ENCODE data around the gene TRIM66.

Gene TRIM66

DNA sequence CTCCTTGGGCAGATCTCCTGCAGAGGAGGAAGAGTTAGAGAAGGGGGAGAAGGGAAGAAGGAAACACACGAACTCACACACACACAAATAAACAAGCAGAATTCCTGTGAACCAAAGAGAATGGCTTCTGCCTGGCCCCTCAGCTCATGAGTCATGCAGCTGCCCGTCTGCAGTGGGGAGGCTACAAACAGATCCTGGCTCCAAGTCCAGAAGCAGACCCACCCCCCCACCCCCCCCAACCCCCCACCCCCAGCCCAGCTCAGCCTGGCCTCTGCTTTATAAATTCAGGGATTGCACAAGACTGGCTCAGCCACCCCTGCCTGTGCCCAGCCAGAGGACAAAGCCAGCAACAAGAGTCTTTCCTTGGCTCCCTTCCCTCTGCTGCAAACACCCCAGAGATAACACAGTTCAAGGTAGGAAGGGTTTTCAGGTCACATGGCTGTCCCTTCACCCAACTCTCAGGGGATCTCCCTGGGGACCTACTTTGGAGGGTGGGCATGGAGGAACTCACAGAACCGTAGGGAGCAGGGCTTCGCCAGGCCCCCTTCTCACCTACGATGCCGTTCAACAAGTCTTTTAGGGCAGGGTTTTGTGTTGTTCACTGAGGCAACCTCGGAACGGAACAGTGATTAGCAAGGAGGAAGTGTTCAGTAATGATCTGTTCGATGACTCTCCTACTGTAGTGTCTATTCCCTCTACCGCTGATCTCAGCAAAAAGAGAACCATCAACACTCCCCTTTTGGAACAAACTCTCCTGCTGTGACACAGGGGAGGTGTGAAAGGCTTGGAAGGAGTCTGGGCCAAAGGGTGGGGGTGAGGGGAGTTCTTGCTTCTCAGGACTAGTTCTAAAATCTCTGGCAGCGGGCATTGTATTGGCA is 35.6 kb upstream of the TRIM66 start:
- Histone ChIP-seq H3K27ac (no peak overlapping the region), H3K9me3 (ENCODE audit: severe bottlenecking) (no peaks in the 10 kb centered on the region), H3K4me3 (ENCODE audit: low read depth, low read length) (no peak overlapping the region), H3K27me3 (ENCODE audit: insufficient read depth, low read depth, severe bottlenecking) (no peaks in the 10 kb centered on the region), H3K36me3 (peaks cover 39% of the 10 kb centered on the region)
- DNase-seq: no peak
- TF ChIP-seq CTCF (IDR thresholded peaks at IDR 0.05; ENCODE audit: low read depth, low read length): no peak

- no peak overlapping the region for H3K27ac ChIP-seq
- no peak for DNase-seq
- TF ChIP-seq CTCF (IDR thresholded peaks at IDR 0.05; ENCODE audit: low read depth, low read length): no peak
- no peaks in the 10 kb centered on the region for H3K27me3 ChIP-seq (ENCODE audit: insufficient read depth, low read depth, severe bottlenecking)
- H3K9me3 ChIP-seq (ENCODE audit: severe bottlenecking): no peaks in the 10 kb centered on the region
- H3K36me3 ChIP-seq: peaks cover 39% of the 10 kb centered on the region
- no peak overlapping the region for H3K4me3 ChIP-seq (ENCODE audit: low read depth, low read length)
These were observed 35.0 kb upstream of the TRIM66 start for GRCh38 chr11:8717544-8717875.

DNA sequence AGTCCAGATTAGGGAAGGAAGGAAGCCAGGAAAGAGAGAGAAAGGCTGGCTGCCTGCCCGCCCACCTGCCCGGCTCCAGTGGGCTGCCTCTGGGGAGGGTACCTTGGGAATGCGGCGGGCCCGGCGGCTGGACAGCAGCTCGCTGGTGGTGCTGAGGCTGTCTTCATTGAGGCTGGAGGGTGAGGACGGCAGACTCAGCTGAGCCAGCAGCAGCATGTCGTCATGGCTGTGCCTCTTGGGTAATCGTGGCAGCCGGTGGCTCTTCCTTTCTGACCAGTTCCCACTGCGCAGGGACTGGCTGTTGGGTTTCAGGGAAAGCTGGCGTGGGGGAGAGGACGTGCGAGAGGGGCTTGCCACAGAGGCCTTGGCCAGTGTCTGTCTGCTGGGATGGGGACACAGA is 33.0 kb upstream of the TRIM66 start:
- Histone ChIP-seq H3K27ac (no peak overlapping the region; the same call in 1 of the 2 replicates), H3K27me3 (ENCODE audit: insufficient read depth, low read depth, severe bottlenecking) (no peaks in the 10 kb centered on the region), H3K9me3 (ENCODE audit: severe bottlenecking) (no peaks in the 10 kb centered on the region), H3K4me3 (ENCODE audit: low read depth, low read length) (no peak overlapping the region), H3K36me3 (peaks cover 43% of the 10 kb centered on the region)
- DNase-seq: no peak
- no peak for TF ChIP-seq CTCF (IDR thresholded peaks at IDR 0.05; ENCODE audit: low read depth, low read length)

- H3K27ac ChIP-seq: peak overlapping the region; percentile 36; the same call in 1 of the 2 replicates
- peaks cover 43% of the 10 kb centered on the region for H3K36me3 ChIP-seq
- DNase-seq: no peak
- H3K9me3 ChIP-seq (ENCODE audit: severe bottlenecking): no peaks in the 10 kb centered on the region
- TF ChIP-seq CTCF (IDR thresholded peaks at IDR 0.05; ENCODE audit: low read depth, low read length): no peak
- H3K4me3 ChIP-seq (ENCODE audit: low read depth, low read length): no peak overlapping the region
- H3K27me3 ChIP-seq (ENCODE audit: insufficient read depth, low read depth, severe bottlenecking): no peaks in the 10 kb centered on the region
These were observed 32.3 kb upstream of the TRIM66 start for GRCh38 chr11:8714622-8715225.

DNA sequence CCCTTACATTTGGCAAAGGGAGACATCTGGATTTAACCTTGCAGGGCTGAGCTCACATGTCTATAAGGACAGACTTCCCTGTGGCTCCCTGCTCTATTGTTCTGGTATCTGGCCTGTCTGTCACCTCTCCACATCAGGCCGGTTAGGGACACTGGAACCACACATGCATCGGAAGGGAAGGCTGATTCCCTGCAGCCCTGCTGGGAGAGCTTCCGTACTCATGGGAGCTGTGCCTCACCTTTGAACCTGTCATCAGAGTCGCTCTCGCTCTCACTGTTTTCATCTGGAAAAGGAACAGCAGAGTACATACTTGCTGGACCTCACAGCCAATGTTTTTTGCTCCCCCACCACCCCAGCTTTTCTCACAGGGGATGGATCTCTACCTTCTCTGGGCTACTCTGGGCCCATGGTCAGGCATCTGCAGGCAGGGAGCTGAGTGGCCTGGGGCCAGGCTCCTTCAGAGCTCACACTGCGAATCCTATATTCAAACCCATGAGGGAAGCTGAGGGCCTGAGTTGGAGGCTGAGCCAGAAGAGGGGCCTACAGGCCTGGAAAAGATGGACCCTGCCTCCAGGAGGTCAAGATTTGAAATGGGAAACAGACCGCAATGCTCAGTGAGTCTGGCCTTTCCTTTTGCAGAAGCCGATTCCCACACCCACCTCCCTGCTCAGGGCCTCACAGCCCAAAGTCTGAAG is 31.4 kb upstream of the TRIM66 start:
- no peak for DNase-seq
- no peaks in the 10 kb centered on the region for H3K27me3 ChIP-seq (ENCODE audit: insufficient read depth, low read depth, severe bottlenecking)
- no peak overlapping the region for H3K27ac ChIP-seq
- peaks cover 43% of the 10 kb centered on the region for H3K36me3 ChIP-seq
- TF ChIP-seq CTCF (IDR thresholded peaks at IDR 0.05; ENCODE audit: low read depth, low read length): no peak
- H3K4me3 ChIP-seq (ENCODE audit: low read depth, low read length): no peak overlapping the region
- H3K9me3 ChIP-seq (ENCODE audit: severe bottlenecking): no peaks in the 10 kb centered on the region
